HG03575 (cell line): Measurements from ENCODE around the gene TAOK1.
"Not testable (repeated sequence)": the region's sequence is repeated elsewhere in the genome, so short reads cannot be mapped to it uniquely, and the experiment has no call there.

Experiments used
- ATAC-seq: cut with Tn5 transposase; IDR thresholded peaks from one replicate; pipeline ENCODE4 v1.9.1; 2021; ENCODE audit not compliant: unreplicated experiment, insufficient number of reproducible peaks, low FRiP score; ENCODE audit errors: extremely low read depth

TAOK1 gene

DNA sequence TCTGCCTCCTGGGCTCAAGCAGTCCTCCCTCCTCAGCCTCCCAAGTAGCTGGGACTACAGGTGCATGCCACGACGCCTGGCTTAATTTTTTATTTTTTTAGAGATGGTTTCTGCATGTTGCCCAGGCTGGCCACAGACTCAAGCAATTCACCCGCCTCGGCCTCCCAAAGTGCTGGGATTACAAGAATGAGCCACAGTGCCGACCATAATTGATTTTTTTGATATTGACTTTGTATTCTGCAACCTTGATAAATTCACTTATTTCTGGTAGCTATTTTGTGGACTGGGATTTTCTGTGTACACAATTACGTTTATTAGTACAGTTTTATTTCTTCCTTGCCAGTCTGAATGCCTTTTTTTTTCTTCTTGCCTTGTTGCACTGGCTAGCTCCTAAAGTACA lies 30.0 kb downstream of the TAOK1 start:
- no peak for ATAC-seq

DNA sequence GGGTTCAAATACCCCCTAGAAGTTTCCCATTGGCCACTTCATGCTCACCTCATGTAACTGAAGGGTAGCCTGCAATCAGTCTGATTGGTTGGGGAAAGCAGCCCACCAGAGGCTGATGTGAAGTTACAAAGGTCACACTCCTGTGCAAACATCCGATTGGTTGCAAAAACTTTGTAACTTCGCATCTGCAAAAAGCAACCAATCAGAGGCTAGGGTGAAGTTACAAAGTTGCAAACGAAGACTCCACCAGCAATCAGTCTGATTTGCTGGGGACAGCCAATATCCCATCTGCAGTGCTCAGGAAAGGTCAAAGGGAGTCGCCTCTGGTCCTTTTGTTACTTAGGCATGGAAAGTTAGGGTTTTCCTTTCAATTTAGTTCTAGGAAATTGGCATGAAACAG lies 40.1 kb downstream of the TAOK1 start:
- no peak for ATAC-seq

DNA sequence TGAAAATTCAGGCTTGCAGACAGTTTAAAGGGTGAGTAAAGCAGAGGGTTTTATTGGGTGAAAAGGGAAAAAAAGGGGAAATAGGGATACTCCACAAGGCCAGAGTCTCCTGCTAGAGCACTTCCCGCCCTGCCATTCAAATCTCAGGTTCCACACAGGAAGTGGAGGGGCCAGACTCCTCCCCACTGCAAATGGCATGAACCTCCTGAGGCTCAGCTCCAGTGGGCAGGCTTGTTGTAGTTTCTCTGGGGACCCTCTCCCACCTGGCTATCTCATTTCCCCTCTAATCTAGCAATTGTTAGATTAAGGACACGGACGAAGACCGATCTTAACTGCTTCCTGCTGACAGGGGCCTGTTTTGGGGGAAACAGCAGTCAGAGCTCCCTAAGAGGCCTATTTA lies 43.4 kb downstream of the TAOK1 start:
- ATAC-seq: no peak

DNA sequence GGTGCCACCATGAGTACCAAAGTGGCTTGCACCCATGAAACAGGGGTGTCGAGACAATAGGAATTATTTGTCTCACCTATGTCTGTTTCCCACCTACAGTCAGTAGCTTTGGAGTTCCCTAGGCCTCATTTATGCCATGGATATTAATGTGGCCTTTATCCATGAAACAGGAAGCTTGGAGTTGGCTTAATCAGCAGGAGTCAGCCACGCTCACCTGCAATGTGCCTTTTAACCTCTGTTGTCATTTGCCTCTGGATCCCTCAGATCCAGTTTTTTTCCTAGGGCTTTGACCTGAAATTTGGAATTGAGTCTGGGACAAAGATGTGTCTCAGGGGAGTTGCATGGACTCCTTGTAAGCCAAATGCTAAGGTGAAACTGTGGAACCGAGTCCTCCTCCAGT lies 44.4 kb downstream of the TAOK1 start:
- no peak for ATAC-seq

DNA sequence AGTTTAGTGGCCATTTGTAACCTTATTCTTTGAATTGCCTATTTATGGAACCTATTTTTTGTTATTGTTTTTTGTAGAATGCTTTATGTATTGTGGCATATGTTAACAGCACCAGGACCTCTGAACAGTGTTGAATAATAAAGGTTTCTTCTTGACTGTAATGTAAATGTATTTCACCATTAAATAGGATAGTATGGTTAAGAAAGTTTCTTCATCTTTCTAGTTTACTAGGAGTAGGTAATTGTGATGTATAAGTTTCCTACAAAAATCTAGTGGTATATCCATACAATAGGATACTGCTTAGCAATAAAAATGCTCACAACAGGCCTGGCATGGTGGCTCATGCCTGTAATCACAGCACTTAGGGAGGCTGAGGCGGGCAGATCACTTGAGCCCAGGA lies 52.3 kb downstream of the TAOK1 start:
- ATAC-seq: no peak

DNA sequence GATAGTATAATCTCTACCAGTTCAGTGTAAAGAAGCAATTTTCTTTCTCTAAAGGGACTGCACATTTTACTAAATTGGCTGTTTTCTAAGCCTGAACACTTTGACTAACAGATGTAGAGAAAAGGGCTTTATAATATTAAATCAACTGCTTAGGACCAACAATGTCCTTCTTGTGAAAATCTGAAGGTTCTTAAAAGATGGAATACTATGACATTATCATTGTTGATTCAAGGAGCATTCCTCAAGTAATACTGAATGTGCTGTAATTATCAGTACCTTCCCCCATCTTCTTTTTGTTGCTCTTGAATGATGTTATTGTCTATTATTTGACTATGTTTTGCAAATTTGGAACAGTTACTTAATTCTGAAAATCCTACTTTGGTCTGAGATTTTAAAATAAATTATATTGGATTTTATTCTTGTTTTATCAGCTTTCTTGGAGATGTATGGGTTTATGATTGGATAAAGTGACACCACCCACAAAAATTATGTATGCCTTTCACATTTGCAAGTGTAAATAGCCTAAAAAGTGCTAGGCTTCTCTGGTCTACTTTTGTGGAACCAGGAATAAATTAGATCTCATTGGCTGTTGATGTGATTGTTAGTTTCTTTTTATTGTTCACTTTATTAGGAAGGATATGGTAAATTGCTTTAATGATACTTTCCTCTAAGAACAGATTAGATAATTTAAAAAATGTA lies 53.0 kb downstream of the TAOK1 start:
- ATAC-seq: no peak

DNA sequence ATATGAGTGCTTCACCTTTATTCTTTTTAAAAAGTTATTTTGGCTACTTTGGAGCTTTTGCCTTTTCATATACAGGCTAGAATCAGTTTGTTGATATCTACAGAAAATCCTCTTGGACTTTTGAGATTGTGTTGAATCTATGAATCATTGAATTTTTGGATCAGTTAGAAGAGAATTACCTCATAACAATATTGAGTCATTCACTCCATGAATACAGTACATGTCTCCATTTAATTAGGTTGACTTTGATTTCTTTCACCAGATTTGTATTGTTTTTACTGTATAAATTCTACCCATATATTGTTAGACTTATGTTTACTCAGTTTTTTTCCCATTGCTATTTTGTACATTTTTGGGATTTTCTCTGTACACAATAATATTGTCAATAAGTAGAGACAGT lies 54.4 kb downstream of the TAOK1 start:
- ATAC-seq: no peak

DNA sequence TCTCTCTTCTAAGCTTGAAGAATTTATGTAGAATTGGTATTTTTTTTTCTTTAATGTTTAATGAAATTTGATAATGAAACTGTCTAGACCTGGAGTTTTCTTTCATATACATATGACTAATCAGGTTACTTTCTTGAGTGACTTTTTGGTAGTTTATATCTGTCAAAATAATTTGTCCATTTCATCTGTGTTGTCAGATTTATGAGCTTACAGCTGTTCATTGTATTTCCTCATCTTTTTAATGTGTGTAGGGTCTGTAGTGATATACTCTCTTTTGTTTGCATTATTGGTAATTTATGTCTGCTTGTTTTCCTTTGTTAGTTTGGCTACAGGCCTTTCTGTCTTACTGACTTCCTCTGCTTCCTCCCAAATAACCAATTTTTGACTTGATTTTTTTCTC lies 55.7 kb downstream of the TAOK1 start:
- ATAC-seq: no peak

DNA sequence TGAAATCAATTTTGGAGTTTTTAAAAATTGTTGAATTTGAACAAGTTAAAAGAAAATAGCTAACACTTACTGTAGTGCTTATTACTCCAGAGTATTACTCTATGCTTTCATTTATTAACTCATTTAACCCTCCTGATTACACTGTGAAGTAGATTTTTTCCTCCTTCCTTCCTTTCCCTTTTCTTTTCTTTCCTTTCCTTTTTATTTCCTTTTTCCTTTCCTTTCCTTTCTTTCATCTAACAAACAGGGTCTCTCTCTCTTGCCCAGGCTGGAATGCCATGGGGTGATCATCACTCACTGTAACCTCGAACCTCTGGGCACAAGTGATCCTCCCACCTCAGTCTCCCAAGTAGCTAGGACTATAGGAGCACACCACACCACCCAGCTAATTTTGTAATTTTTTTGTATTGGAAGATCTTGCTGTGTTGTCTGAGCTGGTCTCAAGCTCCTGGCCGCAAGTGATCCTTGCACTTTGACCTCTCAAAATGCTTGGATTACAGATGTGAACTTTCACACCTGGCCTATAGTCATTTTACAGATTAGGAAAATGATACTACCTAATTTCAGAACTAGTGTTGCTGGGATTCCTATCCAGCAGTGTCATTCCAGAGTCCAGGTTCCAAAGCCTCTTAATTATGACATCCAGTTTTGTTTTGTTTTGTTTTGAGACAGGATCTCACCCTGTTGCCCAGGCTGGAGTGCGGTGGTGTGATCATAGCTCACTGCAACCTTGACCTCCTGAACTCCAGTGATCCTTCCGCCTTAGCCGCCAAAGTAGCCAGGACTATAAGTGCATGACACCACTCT lies 59.9 kb downstream of the TAOK1 start:
- ATAC-seq: no peak

DNA sequence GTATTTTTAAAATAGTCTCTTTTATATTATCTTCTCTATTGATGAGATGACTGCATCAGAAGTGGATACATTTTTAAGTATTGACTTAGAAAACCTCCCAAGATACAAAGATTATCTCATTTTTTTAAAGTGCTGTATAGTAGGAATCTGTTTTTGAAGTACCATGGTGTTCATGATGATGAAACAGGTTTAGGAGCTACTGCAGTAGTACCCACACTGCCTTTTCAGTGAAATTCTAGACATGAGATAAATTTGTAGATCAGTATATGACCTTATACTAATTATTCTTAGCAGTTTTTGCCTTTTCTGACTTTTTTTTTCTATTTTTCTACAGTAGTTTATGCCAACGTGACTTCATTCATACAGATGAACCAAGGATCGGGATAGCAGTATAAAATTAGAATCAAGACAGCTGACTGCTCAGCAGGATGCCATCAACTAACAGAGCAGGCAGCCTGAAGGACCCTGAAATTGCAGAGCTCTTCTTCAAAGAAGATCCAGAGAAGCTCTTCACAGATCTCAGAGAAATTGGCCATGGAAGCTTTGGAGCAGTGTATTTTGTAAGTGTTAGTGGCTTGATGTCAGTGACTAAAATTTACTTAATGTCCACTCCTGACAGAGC lies 61.1 kb downstream of the TAOK1 start:
- no peak for ATAC-seq

DNA sequence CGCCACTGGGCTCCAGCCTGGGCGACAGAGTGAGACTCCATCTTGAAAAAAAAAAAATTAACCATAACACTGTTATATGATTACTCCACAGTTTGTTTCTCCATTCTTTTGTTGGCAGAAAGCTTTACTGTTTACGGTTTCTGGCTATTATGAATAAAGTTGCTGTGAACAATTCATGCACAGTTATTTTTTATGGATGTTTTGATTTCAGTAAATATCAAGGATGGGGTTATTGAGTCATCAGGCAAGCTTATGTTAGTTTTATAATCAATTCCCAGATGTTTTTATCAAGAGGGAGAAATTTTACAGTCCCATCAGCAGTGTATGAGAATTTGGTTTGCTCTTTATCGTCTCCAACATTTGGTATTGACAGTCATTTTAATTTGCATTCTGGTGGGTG lies 67.9 kb downstream of the TAOK1 start:
- no peak for ATAC-seq

DNA sequence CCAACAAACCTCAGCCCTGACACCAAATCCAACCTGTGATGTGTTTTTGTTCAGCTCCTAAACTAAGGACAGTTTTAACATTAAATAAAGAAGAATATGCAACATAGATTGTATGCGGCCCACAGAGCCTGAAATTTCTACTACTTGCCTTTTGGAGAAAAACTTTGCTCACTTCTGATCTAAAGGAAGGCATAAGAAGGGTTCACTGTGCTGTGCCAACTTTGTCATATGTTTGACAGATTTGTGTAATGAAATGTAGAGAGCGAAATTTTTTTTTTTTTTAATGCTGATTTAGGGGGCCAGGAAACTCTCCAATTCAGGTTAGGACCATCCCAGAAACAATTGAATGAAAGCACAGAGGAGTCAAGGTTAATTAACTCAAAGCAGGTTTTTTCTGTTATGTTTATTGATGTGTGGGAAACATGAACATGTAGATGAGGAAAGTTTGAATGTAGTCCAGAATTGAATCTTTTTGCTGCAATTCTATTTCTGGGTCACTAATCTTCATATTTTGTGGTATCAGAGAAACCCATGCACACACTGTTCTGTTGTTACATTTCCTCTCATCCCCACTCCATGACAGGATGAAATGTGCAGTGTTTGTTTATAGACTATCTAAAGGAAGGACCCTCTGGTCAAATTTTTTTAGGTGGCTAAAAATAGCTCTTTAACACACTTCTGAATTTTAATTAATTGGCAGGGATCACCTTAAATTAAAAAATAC lies 71.5 kb downstream of the TAOK1 start:
- no peak for ATAC-seq

DNA sequence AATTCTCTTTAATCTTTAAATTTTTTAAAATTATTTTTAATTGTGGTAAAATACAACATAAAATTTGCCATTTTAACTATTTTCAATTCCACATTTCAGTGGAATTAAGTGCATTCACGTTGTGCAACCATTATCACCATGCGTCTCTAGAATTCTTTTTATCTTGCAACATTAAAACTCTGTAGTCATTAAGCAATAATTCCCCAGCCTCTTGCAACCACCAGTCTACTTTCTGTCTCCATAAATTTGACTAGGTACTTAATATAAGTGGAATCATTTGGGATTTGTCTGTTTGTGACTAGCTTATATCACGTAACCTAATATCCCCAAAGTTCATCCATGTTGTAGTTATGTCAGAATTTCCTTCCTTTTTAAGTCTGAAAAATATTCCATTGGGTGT lies 79.1 kb downstream of the TAOK1 start:
- ATAC-seq: no peak

DNA sequence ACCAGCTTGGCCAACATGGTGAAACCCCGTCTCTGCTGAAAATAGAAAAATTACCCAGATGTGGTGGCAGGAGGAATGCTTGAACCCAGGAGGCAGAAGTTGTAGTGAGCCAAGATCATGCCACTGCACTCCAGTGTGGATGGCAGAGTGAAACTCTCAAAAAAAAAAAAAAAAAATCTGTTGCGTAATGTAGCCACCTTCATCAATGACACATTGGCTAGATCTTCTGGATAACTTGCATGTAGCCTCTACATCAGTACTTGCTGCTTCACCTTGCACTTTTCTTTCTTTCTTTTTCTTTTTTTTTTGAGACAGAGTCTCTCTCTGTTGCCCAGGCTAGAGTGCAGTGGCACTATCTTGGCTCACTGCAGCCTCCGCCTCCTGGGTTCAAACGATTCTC lies 83.3 kb downstream of the TAOK1 start:
- ATAC-seq: not testable (repeated sequence)

DNA sequence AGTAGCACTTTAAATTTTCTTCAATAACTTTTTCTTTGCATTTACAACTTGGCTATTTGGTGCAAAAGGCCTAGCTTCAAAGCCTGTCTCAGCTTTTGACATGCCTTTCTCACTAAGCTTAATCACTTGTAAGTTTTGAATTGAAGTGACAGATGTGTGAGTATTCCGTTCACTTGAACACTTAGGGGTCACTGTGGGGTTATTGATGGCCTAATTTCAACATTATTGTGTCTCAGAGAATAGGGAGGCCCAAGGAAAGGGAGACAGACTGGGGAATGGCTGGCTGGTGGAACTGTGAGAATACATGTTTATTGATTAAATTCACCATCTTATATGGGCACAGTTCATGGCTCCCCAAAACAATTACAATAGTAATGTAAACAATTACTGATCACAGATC lies 84.1 kb downstream of the TAOK1 start:
- no peak for ATAC-seq

DNA sequence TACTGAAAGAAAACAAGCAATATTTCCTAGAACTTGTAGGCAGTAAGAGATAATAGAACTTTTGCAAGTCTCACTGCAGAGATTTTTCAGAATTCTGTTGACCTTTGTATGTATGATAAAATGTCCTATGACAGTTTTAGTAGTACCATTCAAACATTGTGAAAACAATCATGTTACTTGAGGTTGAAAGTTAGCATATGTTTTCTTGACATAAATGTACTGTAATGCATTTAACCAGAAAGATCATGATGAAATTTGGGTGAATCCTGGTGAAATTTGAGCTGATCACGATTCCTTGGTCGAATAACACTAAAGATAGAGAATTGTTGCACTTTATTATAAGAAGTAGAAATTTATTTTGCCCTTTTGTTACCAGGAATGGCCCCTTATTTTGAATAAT lies 85.7 kb downstream of the TAOK1 start:
- no peak for ATAC-seq

DNA sequence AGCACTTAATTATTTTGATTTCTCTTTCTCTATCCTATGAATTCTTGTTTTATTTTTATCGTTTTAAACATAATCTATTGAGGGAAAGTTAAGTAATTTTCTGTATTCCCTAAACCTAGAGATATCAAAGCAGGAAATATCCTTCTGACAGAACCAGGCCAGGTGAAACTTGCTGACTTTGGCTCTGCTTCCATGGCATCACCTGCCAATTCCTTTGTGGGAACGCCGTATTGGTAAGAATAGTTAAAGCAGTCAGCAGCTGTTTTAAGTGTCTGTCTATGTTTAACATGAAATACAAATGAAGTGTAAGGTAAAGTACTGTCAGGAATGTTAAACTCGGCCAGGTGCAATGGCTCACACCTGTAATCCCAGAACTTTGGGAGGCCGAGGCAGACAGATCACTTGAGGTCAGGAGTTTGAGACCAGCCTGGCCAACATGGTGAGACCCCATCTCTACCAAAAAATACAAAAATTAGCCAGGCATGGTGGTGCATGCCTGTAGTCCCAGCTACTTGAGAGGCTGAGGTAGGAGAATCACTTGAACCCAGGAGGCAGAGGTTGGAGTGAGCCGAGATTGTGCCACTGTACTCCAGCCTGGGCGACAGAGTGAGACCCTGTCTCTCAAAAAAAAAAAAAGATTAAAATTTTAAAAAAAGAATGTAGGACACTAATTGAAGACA lies 90.2 kb downstream of the TAOK1 start:
- not testable (repeated sequence) for ATAC-seq

DNA sequence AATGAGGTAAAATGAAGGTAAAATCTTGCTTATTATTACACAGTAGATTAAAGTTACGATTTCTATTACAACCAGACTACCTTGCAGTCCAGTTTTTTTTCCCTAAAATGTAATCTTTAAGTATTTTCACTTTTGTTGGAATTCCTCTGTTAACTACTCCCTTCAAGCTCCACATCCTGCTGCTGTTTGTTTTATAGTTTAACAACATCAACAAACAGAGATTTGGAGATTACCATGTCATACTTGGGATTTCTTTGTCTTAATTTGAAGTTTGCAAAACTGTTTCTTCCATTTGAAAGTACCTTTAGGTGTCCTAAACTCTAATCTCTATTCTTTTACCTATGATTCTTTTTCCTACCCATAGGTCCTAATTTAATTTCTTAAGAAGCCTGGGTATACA lies 93.3 kb downstream of the TAOK1 start:
- ATAC-seq: no peak

DNA sequence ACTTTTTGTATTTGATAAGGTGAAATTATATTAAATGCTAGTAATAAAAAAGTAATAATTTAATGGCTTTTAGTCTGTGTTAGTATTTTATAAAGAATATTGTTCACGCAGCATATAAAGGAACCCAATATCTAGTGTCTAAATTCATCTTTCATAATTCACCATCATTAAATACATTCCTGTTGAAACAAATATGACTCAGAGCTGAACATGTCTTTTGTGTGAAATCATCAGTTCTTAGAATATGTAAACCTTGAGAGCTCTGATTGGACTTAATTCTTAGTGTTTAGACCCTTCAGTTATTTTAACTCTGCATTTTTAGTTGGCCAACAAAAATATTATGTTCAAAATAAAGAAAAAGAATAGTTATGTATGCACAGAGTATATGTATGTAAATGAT lies 104.8 kb downstream of the TAOK1 start:
- ATAC-seq: no peak
